ENCODE measurements around the gene CYS1. TPM values are rescaled to one million over a fixed set of nuclear protein-coding genes. Genes with fewer than 3 reads are reported as not detected.

CYS1 gene
- total RNA-seq, 1 donor from 2014 or later = 0.63 TPM

DNA sequence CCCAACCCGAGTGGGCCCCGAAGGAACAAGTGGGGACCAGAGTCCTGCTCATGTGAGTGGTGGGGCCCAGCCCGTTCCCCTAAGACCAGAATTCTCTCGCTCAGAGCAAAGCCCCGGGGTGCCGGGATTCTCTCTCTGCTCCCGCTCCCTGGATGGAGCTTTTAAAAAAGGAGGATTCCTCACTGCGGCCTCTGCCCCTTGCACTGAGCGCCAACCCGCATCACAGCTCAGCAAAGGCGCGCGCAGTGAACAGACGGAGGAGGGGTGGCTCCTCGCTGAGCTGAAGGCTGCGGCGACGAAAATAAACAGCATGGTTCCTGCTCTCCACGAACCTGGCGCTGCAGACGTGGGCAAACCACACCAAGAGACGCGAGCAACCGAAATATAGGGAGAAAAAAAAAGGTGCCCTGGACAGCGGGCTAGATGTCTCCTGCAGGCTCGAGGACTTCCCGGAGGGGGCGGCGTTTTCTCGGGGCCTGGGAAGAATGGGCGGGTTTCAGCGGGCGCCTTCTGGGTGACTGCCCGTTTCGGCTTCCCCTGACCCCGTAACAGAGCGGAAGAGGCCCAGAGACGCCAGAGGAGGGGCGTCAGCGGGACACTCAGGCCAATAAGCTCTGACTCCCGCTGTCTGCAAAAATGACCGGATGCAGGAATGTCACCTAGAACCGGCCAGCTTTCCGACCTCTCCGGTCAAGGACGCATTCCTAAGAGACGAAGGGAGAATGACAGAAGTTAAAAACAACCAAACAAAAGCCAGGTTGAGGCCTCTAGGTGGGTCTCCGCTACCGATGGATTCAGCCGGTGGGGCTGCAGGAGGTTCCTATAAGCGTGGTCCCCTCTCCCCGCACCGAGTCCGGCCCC lies 37.7 kb downstream of the CYS1 start:
- Mint-ChIP-seq H3K4me1 (peaks cover 15% of the 10 kb centered on the region), H3K9me3 (no peaks in the 10 kb centered on the region)
- intact Hi-C loops (cut with micrococcal nuclease) = loop anchor here (1.0 kb wide), 1 partner anchor 199 kb away; the partner anchor contains the start of gene TAF1B

DNA sequence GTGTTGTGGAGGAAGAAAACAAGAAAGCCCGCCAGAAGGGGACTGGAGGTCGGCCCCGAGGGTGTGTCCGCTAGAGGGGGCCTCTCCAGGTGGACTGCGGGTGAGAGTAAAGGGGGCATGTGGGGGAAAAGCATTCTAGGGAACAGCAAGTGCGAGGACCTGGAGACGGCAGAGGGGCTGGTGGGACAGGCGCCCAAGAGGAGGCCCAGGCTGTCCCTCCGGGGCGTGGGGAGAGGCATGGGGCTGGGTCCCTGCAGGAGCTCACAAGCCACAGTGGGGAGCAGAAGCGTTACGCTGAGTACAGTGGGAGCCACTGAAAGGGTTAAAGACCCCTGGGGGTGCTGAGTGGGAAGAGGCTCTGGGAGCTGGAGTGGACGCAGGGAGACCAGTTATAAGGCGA lies 38.5 kb downstream of the CYS1 start:
- Mint-ChIP-seq H3K9me3 (no peaks in the 10 kb centered on the region), H3K27ac (peak overlapping the region; percentile 74), H3K27me3 (peaks cover 29% of the 10 kb centered on the region), H3K4me3 (peak overlapping the region; percentile 52), H3K36me3 (ENCODE audit: low read depth) (peaks cover 9% of the 10 kb centered on the region), H3K4me1 (peaks cover 15% of the 10 kb centered on the region)
- no peak for DNase-seq
- intact Hi-C loops (cut with micrococcal nuclease) = no loop called here

More for the DNA sequence above, 37.7 kb downstream of the CYS1 start:
- DNase-seq = peak; percentile 77
- Mint-ChIP-seq H3K36me3 (ENCODE audit: low read depth) (peaks cover 15% of the 10 kb centered on the region), H3K27ac (peak overlapping the region; percentile 91), H3K4me3 (peak overlapping the region; percentile 82), H3K27me3 (peaks cover 29% of the 10 kb centered on the region)

DNA sequence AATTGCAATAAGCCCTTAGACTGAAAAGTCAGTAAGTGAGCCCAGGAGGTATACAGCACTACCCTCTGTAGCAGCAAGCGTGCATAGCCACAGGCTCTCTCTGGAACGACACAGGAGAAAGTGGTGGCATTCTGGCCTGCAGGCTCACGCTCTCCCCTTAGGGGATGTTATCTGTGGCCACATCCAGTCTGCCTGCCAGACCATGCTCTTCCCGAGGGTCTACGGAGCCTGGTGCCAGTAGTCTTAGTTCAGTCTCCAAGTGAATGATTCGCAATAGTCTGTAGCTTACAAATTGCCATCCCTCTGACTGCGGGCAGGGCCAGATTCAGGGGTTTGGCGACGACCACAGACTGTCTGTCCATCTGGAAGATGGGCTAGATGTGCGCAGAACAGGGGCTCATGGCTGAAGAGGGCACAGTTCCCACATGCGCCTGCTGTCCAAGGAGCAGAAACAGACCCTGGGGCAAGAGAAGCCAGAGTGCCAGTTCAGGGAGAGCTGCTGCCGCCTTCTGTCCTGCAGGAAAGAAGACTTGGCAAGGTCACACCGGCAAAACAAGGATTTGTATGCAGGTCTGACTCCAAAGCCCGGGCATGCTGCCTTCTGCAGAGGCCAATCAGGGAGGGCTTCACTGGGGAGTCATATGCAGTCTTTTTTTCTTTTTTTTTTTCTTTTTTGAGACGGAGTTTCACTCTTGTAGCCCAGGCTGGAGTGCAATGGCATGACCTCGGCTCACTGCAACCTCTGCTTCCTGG lies 40.4 kb downstream of the CYS1 start:
- Mint-ChIP-seq H3K4me3 (no peak overlapping the region), H3K4me1 (peaks cover 15% of the 10 kb centered on the region), H3K27me3 (peaks cover 32% of the 10 kb centered on the region), H3K27ac (no peak overlapping the region), H3K9me3 (no peaks in the 10 kb centered on the region), H3K36me3 (ENCODE audit: low read depth) (peaks cover 2% of the 10 kb centered on the region)
- no peak for DNase-seq
- intact Hi-C loops (cut with micrococcal nuclease) = no loop called here

DNA sequence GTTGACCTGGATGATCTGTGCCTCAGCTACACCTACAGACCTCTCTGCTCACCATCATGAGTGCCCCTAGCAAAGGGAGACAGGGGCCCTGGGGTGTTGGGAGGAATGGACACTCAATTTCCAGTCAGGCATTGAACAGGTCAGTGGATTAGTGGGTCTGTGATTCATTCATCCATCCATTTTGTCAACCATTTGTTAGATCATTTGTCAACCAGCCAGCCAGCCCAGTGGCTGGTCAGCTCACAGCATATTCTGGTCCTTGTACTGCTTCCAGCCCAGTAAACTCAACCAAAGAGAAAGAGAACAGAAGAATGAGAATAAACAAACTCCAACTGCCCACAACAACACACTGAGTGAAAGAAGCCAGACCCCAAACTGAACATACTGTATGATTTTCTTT lies 41.5 kb downstream of the CYS1 start:
- H3K4me1 Mint-ChIP-seq = peaks cover 11% of the 10 kb centered on the region
- H3K4me3 Mint-ChIP-seq = no peak overlapping the region
- no peak for DNase-seq
- intact Hi-C loops (cut with micrococcal nuclease) = no loop called here
- H3K36me3 Mint-ChIP-seq (ENCODE audit: low read depth) = peaks cover 2% of the 10 kb centered on the region
- H3K27ac Mint-ChIP-seq = no peak overlapping the region
- peaks cover 36% of the 10 kb centered on the region for H3K27me3 Mint-ChIP-seq
- no peaks in the 10 kb centered on the region for H3K9me3 Mint-ChIP-seq

DNA sequence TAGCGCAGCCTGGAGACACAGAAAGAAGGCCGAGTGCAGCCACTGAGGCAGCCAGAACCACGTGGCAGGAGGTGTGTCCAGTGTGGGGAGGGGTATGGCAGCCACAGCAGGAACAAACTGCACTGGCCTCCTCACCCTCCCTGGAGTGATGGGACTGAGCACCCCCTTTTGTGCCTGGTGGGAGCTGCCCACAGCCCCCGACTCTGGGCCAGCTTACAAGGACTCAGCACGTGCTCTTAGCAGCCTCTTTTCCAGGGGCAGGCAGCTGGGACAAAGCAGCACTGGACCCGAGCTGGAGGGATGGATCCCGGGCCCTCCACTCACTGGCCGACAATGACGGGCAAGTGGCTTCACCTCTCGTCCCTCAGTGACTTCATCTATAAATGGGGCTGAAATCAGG lies 42.1 kb downstream of the CYS1 start:
- Mint-ChIP-seq H3K27ac (no peak overlapping the region), H3K4me1 (peaks cover 11% of the 10 kb centered on the region), H3K27me3 (peaks cover 36% of the 10 kb centered on the region), H3K4me3 (no peak overlapping the region), H3K9me3 (no peaks in the 10 kb centered on the region), H3K36me3 (ENCODE audit: low read depth) (peaks cover 2% of the 10 kb centered on the region)
- intact Hi-C loops (cut with micrococcal nuclease) = no loop called here
- DNase-seq = no peak

DNA sequence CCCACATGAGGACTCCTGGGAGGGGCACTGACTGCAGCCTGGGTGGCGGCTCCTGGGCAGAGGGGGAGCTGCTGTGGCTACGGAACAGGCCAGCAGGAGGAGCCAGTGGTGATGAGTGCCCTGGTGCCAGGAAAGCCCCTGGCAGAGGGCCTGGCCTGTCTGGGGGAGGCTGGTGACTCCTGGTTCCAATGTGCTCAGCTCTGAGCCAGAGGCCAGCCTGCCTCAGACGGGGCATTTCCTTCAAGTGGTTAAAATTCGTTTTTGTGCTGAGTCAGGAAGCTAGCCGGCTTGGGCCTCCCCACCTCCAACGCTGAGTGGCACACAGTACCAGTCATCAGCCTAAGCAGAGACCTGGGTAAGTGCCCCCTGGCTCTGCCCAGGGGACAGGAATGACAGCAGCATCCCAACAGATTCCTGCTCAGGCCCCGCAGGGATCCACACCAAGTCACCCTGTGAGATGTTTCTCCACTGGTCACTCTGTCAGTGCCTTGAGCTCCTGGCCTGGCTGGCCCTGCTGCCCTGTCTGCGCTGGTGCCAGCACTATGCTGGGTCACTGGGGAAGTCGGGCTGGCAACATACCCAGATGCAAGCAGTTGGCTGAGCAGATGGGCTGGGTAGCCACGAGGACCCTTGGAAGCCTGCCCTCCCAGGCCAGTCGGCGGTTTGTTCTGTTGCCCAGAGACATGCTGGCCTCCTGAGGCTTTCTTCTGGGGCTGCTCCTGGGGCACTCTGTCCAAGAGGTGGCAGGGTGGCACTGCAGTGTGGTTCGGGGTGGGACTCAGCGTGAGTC lies 43.9 kb downstream of the CYS1 start:
- Mint-ChIP-seq H3K27me3 (peaks cover 21% of the 10 kb centered on the region), H3K4me3 (no peak overlapping the region), H3K36me3 (ENCODE audit: low read depth) (no peaks in the 10 kb centered on the region), H3K27ac (no peak overlapping the region), H3K4me1 (peaks cover 4% of the 10 kb centered on the region), H3K9me3 (no peaks in the 10 kb centered on the region)
- DNase-seq = no peak
- intact Hi-C loops (cut with micrococcal nuclease) = no loop called here

DNA sequence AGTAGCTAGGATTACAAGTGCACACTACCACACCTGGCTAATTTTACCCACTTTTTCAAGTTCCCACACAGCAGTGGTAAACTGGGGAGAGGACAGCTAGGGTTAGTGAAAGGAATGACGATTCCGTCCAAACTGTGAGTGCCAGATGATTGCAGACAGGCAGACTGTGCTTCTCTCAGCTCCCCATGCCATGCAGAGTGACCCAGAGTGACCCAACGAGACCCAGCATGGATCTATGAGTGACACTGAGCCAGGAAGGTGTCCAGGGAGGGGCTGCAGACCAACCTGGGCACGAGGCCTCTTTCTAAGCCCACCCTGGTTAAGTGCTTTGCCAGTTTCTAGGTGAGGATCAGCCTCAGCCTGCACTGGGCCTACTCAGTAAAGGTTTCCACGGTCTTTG lies 44.6 kb downstream of the CYS1 start:
- H3K27ac Mint-ChIP-seq = peak overlapping the region; percentile 35
- no peaks in the 10 kb centered on the region for H3K9me3 Mint-ChIP-seq
- peaks cover 18% of the 10 kb centered on the region for H3K27me3 Mint-ChIP-seq
- intact Hi-C loops (cut with micrococcal nuclease) = no loop called here
- H3K36me3 Mint-ChIP-seq (ENCODE audit: low read depth) = no peaks in the 10 kb centered on the region
- no peak overlapping the region for H3K4me3 Mint-ChIP-seq
- H3K4me1 Mint-ChIP-seq = peaks cover 4% of the 10 kb centered on the region
- DNase-seq = no peak

DNA sequence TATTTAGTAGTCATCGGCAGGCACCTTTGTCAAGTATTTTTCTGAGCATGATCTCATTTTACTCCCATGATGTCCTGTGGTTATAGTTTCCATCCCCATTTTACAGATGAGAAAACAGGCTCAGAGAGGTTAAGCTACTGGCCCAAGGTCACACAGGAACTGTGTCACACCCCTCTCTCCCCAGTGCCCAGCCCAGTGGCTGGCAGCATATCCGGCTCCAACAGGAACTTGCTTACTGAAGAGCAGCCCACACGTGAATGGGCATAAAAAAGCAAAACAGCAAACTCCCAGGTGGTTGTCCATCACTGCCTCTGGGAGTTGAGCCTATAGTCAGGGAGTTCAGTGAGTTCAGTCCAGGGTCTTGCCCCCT lies 45.2 kb downstream of the CYS1 start:
- intact Hi-C loops (cut with micrococcal nuclease) = no loop called here

DNA sequence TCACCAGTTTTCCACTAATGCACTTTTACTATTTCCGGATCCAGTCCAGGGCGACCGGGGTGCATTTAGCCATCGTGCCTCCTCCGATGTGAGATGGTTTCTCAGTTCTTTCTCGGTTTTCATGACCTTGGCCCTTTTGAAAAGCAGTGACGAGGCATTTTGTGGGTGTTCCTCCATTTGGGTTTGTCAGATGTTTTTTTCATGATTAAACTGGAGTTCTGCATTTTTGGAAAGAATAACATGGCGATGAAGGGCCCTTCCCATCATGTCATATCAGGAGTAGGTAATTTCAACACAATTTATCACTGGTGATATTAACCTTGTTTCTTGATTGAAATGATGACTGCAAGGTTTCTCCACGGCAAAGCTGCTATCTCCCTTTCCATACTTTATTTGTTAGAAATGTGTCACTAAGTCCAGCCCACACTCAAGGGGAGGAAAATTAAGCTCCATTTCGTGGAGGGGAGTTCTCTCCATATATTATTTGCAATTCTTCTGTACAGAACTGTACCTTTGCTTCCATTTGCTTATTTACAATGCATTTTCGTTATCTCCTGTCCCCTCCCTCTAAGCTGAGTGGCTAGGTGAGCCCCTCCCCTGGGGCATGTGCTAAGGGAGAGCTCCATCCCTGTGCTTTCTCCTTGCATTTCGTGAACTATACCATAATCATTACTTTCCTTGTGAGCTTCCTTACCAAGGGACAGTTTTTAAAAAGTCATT lies 45.7 kb downstream of the CYS1 start:
- intact Hi-C loops (cut with micrococcal nuclease) = no loop called here
- no peaks in the 10 kb centered on the region for H3K36me3 Mint-ChIP-seq (ENCODE audit: low read depth)
- peaks cover 13% of the 10 kb centered on the region for H3K4me1 Mint-ChIP-seq
- no peak for DNase-seq
- H3K9me3 Mint-ChIP-seq = no peaks in the 10 kb centered on the region
- no peak overlapping the region for H3K27ac Mint-ChIP-seq
- no peak overlapping the region for H3K4me3 Mint-ChIP-seq
- H3K27me3 Mint-ChIP-seq = peaks cover 14% of the 10 kb centered on the region

More for the DNA sequence above, 45.2 kb downstream of the CYS1 start:
- Mint-ChIP-seq H3K4me1 (peaks cover 8% of the 10 kb centered on the region), H3K27ac (no peak overlapping the region), H3K27me3 (peaks cover 17% of the 10 kb centered on the region), H3K9me3 (no peaks in the 10 kb centered on the region), H3K36me3 (ENCODE audit: low read depth) (no peaks in the 10 kb centered on the region), H3K4me3 (no peak overlapping the region)
- DNase-seq = no peak

DNA sequence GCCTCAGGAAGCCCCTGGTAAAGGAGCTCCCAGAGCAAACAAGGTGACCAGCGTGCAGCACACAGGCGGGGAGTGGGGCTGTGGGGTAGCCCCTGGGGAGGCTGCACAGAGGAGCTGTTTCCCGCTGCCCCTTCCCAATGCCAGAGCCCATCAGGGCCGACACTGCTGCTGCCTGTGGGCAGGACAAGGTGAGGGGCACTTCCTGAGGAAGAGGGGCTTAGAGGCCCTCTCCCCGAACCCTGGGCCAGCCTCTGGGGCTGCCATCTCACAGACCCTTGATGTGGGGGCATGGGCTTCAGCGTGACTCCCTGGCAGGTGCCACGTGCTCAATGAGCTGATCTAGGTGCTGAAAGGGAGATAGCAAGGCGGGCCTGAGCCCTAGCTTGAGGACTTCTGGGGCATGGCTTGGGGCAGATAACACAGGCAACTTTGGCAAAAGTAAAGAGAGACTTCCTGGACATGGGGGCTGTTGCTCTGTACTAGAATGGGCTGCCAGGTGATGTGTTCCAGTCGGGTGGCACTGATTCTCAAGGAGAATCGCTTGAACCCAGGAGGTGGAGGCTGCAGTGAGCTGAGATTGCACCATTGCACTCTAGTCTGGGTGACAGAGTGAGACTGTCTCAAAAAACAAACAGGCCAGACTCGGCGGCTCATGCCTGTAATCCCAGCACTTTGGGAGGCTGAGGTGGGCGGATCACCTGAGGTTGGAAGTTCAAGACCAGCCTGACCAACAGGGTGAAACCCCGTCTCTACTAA lies 46.8 kb downstream of the CYS1 start:
- H3K36me3 Mint-ChIP-seq (ENCODE audit: low read depth) = no peaks in the 10 kb centered on the region
- no peaks in the 10 kb centered on the region for H3K9me3 Mint-ChIP-seq
- H3K27me3 Mint-ChIP-seq = peaks cover 11% of the 10 kb centered on the region
- H3K4me1 Mint-ChIP-seq = peaks cover 15% of the 10 kb centered on the region
- no peak overlapping the region for H3K4me3 Mint-ChIP-seq
- no peak overlapping the region for H3K27ac Mint-ChIP-seq
- no peak for DNase-seq
- intact Hi-C loops (cut with micrococcal nuclease) = no loop called here

DNA sequence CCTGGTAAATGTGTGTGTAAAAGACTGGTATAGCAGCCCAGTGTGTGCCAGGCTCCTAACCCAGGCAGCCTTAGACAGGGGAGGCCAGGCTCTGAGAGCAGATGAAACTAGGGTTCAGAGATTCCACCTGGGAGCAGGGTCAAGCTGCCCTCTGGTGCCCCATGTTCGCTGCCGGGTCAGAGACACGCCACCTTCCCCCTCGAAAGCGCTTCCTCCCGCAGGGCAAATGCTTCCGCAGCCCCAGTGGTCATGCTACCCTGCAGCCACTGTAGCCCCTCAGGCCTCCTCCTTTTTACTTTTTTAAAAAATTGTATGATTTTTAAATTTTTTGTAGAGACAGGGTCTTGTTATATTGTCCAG lies 47.5 kb downstream of the CYS1 start:
- no peak for DNase-seq
- no peaks in the 10 kb centered on the region for H3K9me3 Mint-ChIP-seq
- H3K4me1 Mint-ChIP-seq = peaks cover 15% of the 10 kb centered on the region
- no peak overlapping the region for H3K4me3 Mint-ChIP-seq
- H3K36me3 Mint-ChIP-seq (ENCODE audit: low read depth) = no peaks in the 10 kb centered on the region
- intact Hi-C loops (cut with micrococcal nuclease) = no loop called here
- no peak overlapping the region for H3K27ac Mint-ChIP-seq
- H3K27me3 Mint-ChIP-seq = peaks cover 11% of the 10 kb centered on the region

DNA sequence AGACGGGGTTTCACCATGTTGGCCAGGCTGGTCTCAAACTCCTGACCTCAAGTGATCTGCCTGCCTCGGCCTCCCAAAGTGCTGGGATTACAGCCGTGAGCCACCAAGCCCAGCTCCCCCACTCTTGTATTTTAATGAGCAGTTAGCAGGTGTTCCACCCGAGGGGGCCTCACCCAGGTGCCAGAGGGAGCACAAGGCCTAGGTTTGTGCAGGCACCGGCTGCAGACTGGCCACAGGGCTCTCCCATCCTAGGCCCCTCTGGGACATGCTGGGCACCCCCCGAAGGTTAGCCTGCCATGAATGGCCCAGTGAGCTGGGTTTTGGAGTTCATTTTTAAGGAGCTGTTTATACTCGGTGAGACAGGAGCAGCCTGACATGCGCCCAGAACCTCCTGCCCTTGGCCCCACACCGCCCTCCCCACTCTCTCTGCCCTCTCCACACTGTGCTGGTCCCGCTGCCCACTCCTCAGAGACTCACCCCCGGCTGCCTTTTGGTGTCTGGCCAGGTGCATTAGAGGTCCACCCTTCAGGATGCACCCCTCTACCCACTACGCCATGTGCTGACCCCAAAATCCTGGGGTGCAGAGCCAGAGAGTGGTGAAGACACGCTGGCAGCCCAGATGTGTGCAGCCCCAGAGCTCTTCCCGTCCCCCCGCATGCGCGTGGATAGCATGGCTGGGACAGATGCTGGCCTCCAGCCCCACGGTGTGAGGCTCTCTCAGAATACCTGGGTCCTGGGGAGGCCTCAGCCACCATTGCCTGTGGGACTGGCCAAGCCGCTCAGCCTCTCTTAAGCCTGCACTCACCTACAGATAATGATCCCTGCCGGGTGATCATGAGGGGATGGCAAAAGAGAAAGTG lies 48.1 kb downstream of the CYS1 start:
- DNase-seq = no peak
- intact Hi-C loops (cut with micrococcal nuclease) = no loop called here
- peaks cover 15% of the 10 kb centered on the region for H3K4me1 Mint-ChIP-seq
- H3K9me3 Mint-ChIP-seq = no peaks in the 10 kb centered on the region
- no peaks in the 10 kb centered on the region for H3K36me3 Mint-ChIP-seq (ENCODE audit: low read depth)
- H3K4me3 Mint-ChIP-seq = no peak overlapping the region
- peaks cover 11% of the 10 kb centered on the region for H3K27me3 Mint-ChIP-seq
- no peak overlapping the region for H3K27ac Mint-ChIP-seq

Measured in activated CD4-positive, alpha-beta T cell treated with anti-CD3 and anti-CD28 coated beads, Interleukin-2, amount 10 ng/mL, durations not matched to agents 24 days and 14 days (primary cell).